Left renal cortex interstitium (tissue), 4 donors: ENCODE results near the gene CAMK1D. TPM values are rescaled to one million over a fixed set of nuclear protein-coding genes. Genes with fewer than 3 reads are reported as not detected.

Source experiments
- DNase-seq, 4 donors: peaks; one replicate each; pipeline ENCODE4 v3.0.0-alpha.2; 2013; ENCODE audit warnings: low read depth in 4 of 4, low spot score in 2 of 4, missing footprints in 1 of 4
- polyA plus RNA-seq, 4 donors: library from polyadenylated mRNA; unstranded; fragments of 120-200 nt; gene quantifications; one replicate each; pipeline ENCODE4 v1.2.1, GENCODE V29; 2013; ENCODE audit not compliant: insufficient read length in 4 of 4

CAMK1D gene
- polyA plus RNA-seq, 4 donors = 10.1 to 13.0 (median 10.8) TPM

GRCh38 chr10:12609435-12609834 lies 260.1 kb downstream of the CAMK1D start:
- DNase-seq = no peak

GRCh38 chr10:12613136-12613535 lies 263.8 kb downstream of the CAMK1D start:
- no peak for DNase-seq

DNA sequence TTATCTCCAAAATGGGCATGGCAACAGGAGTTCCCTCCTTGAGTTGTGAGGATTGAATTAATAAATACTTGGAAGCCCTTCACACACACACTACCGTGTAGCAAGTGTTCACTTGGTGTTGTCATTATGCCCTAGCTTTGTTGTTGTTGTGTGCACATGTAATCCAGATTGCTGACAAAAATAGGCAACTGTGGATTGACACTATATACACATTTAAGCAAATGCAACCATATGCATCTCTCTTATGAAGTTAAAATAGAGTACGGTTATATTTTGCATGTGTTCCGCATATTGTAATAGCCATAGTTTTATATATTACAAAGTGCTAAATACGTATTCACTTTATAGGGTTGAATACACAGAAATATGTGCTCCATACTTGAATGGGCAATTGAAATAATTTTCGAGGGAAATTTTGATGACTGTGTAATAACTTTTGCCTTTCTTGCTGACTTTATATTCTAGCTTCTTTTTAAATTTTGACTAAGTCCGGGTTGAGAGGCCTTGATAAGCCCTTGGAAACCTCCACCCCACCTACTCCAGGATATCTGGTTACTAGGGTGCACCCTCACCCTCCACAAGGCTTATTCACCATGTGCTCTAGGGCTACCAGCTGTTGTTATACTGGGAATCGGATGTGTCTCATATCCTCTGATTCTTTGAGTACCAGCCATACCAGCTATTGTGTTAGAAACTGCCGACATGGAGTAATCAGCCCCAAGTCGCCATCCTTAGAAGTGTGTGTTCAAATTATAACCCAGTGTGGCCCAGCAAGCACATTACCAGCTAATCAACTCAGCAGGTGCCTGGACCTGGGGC lies 265.0 kb downstream of the CAMK1D start:
- no peak for DNase-seq

DNA sequence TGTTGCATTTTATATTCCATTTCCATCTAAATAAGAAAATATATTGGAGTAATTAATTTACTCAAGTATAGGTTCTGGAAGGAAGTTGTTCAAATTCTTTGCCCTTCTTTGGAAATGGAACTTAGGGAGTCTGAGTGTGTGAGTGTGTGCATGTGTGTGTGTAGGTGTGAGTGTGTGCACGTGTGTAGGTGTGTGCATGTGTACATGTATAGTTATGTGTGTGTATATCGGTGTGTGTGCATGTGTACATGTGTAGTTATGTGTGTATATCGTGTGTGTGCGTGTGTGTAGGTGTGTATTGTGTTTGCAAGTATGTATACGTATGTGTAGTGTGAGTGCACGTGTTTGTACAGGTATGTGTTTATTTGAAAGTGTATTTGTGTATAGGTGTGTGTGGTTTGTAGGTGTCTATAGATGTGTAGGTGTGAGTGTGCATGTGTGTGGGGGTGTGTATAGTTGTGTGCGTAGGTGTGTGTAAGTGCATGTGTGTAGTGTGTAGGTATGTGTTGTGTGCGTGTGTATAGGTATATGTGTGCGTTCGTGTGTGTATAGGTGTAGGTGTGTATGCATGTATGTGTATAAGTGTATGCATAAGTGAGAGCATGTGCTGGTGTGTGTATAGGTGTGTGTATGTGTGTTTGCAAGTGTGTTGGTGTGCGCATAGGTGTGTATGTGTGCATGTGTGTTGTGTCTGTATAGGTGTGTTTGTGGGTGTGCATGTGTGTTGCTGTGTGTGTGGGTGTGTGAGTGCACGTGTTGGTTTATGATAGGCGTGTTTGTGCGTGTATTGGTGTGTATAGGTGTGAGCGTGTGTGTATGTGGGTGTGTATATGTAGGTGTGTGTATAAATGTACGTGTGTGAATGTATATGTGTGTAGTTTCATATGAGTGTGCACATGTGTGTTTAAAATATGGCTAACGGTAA lies 266.2 kb downstream of the CAMK1D start:
- DNase-seq = no peak

- DNase-seq = no peak
Measured at GRCh38 chr10:12617191-12618175, 268.1 kb downstream of the CAMK1D start.

DNA sequence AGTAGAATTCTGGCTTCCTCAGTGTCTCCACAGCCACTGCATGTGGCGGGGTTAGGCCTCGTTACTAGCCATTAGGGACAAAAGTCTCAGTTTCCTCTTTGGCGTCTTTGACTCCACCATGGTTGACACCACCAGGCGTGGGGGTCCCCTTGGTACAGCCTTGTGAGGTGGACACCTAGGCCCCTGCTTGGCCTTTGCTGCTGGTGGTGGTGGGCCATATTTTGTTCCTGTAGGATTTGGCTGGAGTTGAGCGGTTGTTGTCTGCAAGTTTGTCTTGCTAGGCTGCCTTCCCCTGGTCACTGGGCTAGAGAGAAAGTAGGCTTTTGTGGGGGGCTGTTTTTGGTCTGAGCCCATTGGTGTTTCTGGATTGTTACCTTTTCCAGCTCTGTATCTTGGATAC lies 272.7 kb downstream of the CAMK1D start:
- DNase-seq = no peak

GRCh38 chr10:12622691-12623090 lies 273.3 kb downstream of the CAMK1D start:
- no peak for DNase-seq

DNA sequence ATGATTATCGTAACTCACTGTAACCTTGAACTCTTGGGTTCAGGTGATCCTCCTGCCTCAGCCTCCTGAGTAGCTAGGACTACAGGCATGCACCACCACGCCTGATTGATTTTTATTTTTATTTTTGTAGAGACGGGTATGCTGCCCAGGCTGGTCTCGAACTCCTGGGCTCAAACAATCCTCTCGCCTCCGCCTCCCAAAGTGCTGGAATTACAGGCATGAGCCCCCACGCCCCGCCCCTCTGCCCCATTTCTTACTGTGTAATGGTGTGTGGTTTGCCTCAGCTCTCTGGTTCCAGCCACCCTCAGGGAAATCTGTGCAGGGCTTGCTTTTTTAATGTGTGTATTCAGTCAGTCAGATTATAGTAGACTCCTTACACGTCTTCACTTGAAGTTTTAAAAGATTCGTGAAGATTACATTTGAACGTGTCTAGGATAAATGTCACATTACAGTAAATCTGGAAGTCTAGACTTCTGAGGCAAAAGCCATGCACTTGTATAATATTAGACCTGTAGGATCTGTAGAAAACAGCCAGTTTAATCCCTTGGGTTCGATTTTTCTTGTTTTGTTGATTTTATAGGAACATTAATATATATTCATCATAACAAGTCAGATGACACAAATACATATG lies 276.2 kb downstream of the CAMK1D start:
- DNase-seq = no peak

- DNase-seq = no peak
Measured at GRCh38 chr10:12628153-12628552, 278.8 kb downstream of the CAMK1D start.

DNA sequence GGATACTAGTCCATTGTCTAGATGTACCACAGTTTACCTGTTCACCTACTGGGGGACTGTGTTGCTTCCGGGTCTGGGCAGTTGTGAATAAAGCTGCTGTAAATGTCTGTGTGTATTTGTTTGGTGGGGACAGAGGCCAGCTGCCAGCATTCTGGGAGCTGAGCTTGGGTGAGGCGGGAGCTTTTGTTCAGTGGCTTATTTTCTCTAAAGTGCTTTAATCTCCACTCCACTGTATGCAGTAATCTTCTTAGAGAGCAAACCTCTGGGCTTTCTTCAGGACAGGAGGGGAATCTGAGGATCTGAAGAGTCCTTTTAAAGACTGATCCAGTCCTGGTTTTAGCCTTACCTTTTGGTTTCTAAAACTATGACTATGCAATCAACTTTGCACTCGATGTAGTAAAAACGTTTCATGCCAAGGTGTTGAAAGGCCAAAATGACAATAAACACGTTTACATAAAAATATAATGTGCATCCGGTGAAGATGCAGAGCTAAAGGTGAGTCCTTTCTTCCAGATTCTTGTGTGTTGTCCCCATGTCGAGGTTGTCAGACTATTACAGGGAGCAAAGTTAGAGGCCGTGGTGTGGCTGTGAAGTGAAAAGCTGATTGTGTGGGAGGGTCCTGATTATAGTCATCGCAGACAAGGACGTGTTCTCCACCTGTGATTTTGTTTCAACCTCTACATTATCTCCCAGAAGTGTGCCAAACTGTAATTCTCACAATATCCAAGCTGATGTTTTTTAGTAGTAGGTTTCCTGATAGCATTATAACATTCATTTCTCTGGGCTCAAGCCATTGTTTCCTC lies 279.8 kb downstream of the CAMK1D start:
- no peak for DNase-seq

- no peak for DNase-seq
Measured at GRCh38 chr10:12629767-12630165, 280.4 kb downstream of the CAMK1D start.

GRCh38 chr10:12631216-12631615 lies 281.9 kb downstream of the CAMK1D start:
- no peak for DNase-seq

GRCh38 chr10:12631787-12632562 lies 282.6 kb downstream of the CAMK1D start:
- no peak for DNase-seq

GRCh38 chr10:12633776-12634620 lies 284.7 kb downstream of the CAMK1D start:
- DNase-seq = no peak

GRCh38 chr10:12634621-12634931 lies 285.2 kb downstream of the CAMK1D start:
- no peak for DNase-seq

DNA sequence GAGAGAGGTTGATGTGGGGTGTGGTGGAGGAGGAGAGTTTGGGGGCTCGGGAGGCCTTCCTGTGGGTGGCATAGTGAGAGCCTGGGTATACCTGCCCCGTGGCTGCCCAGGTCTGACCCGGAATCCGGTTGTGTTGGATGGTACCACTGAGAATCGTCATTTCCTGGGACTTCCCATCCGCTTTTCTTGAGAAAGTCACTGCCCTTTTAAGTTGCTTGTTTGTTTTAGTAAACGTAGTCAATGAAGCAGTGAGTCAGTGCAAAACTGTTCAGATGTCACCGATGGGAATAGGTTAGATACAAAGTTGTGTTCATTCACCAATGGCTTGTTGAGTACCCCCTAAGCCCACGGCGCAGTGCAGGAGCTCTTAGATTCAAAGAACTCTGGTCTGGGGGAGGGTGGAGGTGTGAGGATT lies 285.8 kb downstream of the CAMK1D start:
- no peak for DNase-seq

- no peak for DNase-seq
Measured at GRCh38 chr10:12636571-12636970, 287.2 kb downstream of the CAMK1D start.

DNA sequence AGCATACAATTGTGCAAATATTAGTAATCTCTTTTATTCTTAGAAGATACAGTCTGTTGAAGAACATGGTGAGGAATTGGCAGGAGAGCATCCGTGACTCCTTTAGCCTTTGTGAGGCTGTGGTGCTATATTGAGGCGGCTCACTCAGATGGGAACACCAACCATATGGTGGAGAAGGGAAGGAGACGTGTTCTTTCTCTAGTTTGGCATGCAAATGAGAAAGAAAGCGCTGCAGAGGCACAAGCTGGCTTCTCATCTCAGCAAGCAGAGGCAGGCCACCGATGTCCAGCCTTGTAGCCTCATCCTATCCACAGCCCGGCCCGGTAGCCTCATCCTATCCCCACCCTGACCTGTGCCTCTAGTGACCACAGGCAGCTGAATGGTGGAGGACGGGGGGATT lies 288.3 kb downstream of the CAMK1D start:
- DNase-seq = no peak
